ENCODE results near the gene AVL9. TPM values are rescaled to one million over a fixed set of nuclear protein-coding genes. Genes with fewer than 3 reads are reported as not detected.

The AVL9 gene
- total RNA-seq, 1 donor, result 26.9 TPM

DNA sequence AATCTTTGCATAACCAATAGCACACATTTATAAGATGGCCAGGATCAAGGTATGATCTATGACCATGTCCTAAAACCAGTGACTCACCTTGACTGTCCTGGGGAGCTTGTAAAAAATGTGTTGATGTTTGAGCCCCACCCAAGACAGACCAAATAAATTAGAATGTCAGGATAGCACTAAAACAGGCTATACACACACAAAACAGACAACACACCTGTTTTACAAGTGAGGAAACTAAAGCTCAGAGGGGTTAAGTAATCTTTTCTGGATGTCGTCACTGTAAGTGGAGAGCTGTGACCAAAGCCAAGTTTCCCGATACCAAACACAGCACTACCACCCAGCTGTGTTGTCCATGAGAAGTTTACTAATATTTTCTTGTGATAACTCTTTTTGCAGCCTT is 84.5 kb downstream of the AVL9 start:
- H3K4me3 ChIP-seq (ENCODE audit: low read depth, low read length), result no peak overlapping the region
- no peak for DNase-seq (ENCODE audit: low read depth)
- TF ChIP-seq, protein P1, sequence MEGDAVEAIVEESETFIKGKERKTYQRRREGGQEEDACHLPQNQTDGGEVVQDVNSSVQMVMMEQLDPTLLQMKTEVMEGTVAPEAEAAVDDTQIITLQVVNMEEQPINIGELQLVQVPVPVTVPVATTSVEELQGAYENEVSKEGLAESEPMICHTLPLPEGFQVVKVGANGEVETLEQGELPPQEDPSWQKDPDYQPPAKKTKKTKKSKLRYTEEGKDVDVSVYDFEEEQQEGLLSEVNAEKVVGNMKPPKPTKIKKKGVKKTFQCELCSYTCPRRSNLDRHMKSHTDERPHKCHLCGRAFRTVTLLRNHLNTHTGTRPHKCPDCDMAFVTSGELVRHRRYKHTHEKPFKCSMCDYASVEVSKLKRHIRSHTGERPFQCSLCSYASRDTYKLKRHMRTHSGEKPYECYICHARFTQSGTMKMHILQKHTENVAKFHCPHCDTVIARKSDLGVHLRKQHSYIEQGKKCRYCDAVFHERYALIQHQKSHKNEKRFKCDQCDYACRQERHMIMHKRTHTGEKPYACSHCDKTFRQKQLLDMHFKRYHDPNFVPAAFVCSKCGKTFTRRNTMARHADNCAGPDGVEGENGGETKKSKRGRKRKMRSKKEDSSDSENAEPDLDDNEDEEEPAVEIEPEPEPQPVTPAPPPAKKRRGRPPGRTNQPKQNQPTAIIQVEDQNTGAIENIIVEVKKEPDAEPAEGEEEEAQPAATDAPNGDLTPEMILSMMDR (IDR thresholded peaks at IDR 0.05; ENCODE audit: insufficient read depth, low read length), result no peak

DNA sequence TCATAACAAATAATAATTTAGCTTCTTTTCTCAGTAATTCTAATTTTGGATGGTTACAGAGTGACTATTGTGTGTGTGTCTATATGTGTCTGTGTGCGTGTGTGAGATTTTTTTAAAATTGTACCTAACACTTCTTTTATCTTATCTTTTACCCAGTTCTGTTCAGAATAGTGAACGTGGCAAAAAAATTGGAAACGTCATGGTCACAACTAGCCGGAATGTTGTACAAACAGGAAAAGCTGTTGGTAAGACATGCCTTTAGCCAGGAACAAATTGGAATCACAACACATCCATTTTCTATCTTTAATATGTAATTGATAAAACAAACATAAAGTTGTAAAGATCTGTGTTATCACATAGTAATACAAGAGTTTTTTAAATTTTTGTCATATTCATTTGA is 85.4 kb downstream of the AVL9 start:
- TF ChIP-seq, protein P1 (IDR thresholded peaks at IDR 0.05; ENCODE audit: insufficient read depth, low read length), result no peak
- no peak for DNase-seq (ENCODE audit: low read depth)
- no peak overlapping the region for H3K4me3 ChIP-seq (ENCODE audit: low read depth, low read length)

DNA sequence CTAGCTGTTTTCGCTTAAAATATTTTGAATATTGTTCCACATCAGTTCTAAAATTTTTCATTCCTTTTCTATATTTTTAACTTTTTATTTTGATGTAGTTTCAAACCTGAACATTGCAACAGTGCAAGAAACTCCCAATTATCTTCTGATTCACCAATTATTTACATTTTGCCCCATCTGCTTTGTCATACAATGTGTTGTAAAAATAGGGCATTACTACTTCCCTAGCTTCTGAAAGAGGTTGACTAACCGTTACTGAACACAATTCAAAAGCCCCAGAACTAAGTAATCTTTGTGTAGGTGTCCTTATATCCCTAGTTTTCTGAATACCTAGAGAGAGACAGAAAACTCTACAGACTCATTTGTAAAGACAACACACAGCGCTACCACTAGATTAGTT is 86.7 kb downstream of the AVL9 start:
- DNase-seq (ENCODE audit: low read depth), result no peak
- TF ChIP-seq, protein P1 (IDR thresholded peaks at IDR 0.05; ENCODE audit: insufficient read depth, low read length), result no peak
- H3K4me3 ChIP-seq (ENCODE audit: low read depth, low read length), result no peak overlapping the region

DNA sequence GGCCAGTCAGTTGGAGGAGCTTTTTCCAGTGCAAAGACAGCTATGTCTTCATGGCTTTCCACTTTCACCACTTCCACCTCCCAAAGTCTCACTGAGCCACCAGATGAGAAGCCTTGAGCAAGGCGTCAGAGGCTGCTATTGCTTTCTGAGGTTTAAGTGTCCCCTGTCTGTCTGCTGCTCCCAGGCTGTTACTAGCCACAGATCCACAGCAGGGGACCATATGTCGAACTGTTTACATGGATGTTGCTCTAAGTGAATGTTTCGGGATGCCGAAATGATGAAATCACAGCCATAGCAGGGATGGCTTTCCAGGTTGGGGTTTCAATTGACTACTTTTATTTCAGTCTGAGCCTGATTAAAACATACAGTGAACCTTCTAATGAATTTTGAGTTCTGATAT is 88.5 kb downstream of the AVL9 start:
- TF ChIP-seq, protein P1 (IDR thresholded peaks at IDR 0.05; ENCODE audit: insufficient read depth, low read length), result no peak
- DNase-seq (ENCODE audit: low read depth), result no peak
- H3K4me3 ChIP-seq (ENCODE audit: low read depth, low read length), result no peak overlapping the region

DNA sequence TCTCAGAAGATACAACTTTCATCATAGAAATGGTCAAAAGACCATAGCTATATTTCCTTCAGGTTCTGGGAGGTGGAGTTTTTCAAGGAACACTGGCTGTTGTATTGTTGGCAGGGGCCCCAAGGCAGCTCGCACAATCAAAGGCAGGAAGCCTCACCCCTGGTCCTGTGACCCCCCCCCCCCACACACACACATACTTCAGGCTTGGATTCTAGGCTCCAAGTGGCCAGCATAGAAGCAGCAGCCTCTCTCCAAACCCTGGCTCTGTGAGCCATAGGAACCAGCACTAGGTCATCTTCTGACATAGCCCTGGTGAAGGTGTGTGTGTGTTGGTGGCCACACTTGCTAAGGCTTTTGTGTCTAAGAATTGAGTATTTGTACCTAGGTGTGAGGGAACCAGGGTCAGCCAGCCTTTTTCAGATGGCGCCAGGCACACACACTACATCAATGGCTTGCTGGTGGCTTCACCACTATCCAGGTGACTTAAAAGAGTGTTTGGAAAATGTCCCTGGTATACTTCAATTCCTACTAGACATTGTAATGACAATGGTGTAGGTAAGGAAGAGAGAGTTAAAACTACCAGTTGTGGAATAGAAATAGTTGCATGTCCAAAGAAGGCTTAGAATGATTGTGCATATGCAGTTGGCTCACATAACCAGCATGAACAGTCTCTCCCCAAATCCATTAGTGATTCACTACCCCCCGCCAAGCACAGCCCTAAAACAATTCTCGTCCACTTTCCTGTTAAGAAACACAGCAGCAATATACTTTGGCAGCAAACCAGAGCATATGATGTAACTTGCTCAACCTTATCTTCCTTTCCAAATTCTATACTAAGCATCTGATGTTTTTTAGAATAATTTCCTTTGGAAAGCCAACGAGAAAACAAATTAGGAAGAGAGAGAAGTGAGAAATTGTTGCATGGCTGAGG is 91.3 kb downstream of the AVL9 start:
- TF ChIP-seq, protein P1 (IDR thresholded peaks at IDR 0.05; ENCODE audit: insufficient read depth, low read length), result no peak
- H3K4me3 ChIP-seq (ENCODE audit: low read depth, low read length), result no peak overlapping the region
- peak; percentile 97 for DNase-seq (ENCODE audit: low read depth)

DNA sequence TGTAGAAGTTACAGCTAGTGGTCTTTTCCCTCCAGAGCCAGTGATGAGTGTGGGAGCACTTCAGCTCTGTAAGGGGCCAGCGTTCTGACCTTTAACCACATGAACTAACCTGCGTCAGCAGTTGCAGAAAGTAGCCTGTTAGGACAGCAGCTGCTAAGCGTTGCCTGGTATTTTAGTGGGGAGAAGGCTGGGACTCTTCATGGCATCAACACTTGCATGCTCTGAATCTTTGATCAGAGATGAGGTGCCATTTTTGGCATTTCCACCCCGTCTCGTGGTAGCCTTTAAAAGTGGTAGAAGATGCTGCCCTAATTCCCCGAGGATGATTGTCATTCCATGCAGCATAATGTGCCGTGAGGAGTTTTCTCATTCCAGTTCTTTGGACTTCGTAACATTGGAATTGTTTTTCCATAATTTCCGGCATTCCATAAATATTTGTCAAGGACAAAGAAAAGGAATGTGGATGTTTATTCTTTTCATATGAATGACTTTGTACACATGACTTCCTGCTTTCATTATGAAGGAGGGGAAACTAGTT is 92.2 kb downstream of the AVL9 start:
- peak; percentile 64 for DNase-seq (ENCODE audit: low read depth)
- H3K4me3 ChIP-seq (ENCODE audit: low read depth, low read length), result no peak overlapping the region
- TF ChIP-seq, protein P1 (IDR thresholded peaks at IDR 0.05; ENCODE audit: insufficient read depth, low read length), result no peak

Data from fibroblast of the aortic adventitia (primary cell).